ENCODE results near the gene CGA.

The CGA gene

DNA sequence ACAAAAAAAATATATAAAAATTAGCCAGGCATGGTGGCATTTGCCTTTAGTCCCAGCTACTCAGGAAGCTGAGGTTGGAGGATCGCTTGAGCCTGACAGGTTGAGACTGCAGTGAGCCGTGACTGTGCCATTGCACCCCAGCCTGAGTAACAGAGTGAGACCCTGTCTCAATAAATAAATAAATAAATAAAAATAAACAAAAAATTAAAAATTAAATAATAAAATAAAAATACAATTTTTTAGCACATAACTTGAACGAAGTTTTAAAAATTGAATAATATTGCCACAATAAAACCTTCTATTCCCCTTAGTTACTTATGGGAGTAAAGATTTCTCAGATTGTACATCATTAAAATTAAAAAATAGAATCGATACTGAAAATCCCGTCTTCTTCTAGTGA, 29.2 kb upstream of the CGA start:
- TF ChIP-seq FOXP2 (optimal IDR thresholded peaks at IDR 0.05; ENCODE audit: borderline replicate concordance, extremely low read depth, extremely low read length, insufficient read depth): no peak
- no peak for TF ChIP-seq POLR2AphosphoS5 (IDR thresholded peaks at IDR 0.05; ENCODE audit: low read depth, low read length)
- TF ChIP-seq, protein P1, sequence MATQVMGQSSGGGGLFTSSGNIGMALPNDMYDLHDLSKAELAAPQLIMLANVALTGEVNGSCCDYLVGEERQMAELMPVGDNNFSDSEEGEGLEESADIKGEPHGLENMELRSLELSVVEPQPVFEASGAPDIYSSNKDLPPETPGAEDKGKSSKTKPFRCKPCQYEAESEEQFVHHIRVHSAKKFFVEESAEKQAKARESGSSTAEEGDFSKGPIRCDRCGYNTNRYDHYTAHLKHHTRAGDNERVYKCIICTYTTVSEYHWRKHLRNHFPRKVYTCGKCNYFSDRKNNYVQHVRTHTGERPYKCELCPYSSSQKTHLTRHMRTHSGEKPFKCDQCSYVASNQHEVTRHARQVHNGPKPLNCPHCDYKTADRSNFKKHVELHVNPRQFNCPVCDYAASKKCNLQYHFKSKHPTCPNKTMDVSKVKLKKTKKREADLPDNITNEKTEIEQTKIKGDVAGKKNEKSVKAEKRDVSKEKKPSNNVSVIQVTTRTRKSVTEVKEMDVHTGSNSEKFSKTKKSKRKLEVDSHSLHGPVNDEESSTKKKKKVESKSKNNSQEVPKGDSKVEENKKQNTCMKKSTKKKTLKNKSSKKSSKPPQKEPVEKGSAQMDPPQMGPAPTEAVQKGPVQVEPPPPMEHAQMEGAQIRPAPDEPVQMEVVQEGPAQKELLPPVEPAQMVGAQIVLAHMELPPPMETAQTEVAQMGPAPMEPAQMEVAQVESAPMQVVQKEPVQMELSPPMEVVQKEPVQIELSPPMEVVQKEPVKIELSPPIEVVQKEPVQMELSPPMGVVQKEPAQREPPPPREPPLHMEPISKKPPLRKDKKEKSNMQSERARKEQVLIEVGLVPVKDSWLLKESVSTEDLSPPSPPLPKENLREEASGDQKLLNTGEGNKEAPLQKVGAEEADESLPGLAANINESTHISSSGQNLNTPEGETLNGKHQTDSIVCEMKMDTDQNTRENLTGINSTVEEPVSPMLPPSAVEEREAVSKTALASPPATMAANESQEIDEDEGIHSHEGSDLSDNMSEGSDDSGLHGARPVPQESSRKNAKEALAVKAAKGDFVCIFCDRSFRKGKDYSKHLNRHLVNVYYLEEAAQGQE (IDR thresholded peaks at IDR 0.05; ENCODE audit: insufficient read depth in 1 of 2, low read depth in 2 of 2, low read length in 2 of 2): no peak
- no peak for TF ChIP-seq TAF1 (IDR thresholded peaks at IDR 0.05; ENCODE audit: borderline replicate concordance, insufficient read depth, low read length)
- no peak for TF ChIP-seq SIN3A (IDR thresholded peaks at IDR 0.05; ENCODE audit: borderline replicate concordance, insufficient read depth, low read length)

DNA sequence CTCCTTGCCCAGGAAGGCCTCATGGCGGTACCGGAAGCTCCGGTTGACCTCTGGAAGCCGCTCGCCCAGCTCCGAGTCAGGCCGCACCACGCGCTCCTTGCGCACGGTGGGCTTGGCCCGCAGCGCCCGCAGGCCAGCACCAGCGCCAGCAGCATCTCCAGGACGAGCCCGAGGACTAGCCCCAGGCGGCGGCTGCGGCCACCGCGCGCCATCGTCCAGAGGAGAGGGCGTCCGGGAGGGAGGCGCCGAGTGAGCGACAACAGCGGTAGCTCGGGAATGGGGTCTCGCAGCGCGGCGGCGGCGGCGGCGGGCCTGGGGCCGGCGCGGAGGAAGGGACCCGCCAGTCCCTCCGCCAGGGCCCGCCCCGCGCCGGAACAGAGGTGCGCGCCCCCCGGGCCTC, 27.6 kb upstream of the CGA start:
- TF ChIP-seq, protein P1 (IDR thresholded peaks at IDR 0.05; ENCODE audit: insufficient read depth in 1 of 2, low read depth in 2 of 2, low read length in 2 of 2): no peak
- TF ChIP-seq FOXP2 (optimal IDR thresholded peaks at IDR 0.05; ENCODE audit: borderline replicate concordance, extremely low read depth, extremely low read length, insufficient read depth) (no peak), TAF1 (IDR thresholded peaks at IDR 0.05; ENCODE audit: borderline replicate concordance, insufficient read depth, low read length) (no peak), SIN3A (IDR thresholded peaks at IDR 0.05; ENCODE audit: borderline replicate concordance, insufficient read depth, low read length) (no peak), POLR2AphosphoS5 (IDR thresholded peaks at IDR 0.05; ENCODE audit: low read depth, low read length) (no peak)

DNA sequence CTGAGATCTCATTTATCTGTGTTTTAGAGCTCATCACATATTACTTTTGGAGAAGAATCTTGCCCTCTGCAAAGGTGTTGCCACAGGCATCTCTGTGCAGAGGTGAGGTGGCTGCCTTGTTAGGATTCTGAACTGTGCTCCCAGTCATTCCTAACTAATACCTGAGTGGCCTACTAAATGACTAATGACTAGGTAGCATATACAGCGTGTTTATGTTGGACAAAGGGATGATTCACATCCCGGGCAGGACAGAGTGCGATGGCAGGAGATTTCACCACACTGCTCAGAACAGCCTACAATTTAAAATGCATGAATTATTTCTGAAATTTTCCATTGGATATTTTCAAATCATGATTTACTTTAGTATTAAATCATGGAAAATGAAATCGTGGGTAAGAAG, 23.1 kb upstream of the CGA start:
- TF ChIP-seq SIN3A (IDR thresholded peaks at IDR 0.05; ENCODE audit: borderline replicate concordance, insufficient read depth, low read length): no peak
- TF ChIP-seq POLR2AphosphoS5 (IDR thresholded peaks at IDR 0.05; ENCODE audit: low read depth, low read length): no peak
- no peak for TF ChIP-seq FOXP2 (optimal IDR thresholded peaks at IDR 0.05; ENCODE audit: borderline replicate concordance, extremely low read depth, extremely low read length, insufficient read depth)
- no peak for TF ChIP-seq TAF1 (IDR thresholded peaks at IDR 0.05; ENCODE audit: borderline replicate concordance, insufficient read depth, low read length)
- TF ChIP-seq, protein P1 (IDR thresholded peaks at IDR 0.05; ENCODE audit: insufficient read depth in 1 of 2, low read depth in 2 of 2, low read length in 2 of 2): no peak

DNA sequence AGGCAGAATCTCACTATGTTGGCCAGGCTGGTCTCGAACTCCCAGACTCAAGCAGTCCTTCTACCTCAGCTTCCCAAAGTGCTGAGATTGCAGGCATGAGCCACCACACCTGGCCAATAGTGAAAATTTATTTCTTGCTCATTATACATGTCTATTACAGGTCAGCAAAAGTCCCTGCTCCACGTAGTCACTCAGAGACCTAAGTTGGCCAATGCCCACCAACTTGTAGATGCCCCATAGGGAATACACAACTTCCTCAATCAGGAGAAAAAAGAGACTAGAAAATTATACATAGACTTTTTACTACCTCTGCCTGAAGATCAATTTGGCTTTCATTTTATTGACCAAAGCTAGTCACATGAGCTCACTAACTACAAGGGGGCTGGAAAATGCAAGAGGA, 22.0 kb upstream of the CGA start:
- TF ChIP-seq SIN3A (IDR thresholded peaks at IDR 0.05; ENCODE audit: borderline replicate concordance, insufficient read depth, low read length): no peak
- no peak for TF ChIP-seq POLR2AphosphoS5 (IDR thresholded peaks at IDR 0.05; ENCODE audit: low read depth, low read length)
- TF ChIP-seq TAF1 (IDR thresholded peaks at IDR 0.05; ENCODE audit: borderline replicate concordance, insufficient read depth, low read length): no peak
- TF ChIP-seq, protein P1 (IDR thresholded peaks at IDR 0.05; ENCODE audit: insufficient read depth in 1 of 2, low read depth in 2 of 2, low read length in 2 of 2): no peak
- no peak for TF ChIP-seq FOXP2 (optimal IDR thresholded peaks at IDR 0.05; ENCODE audit: borderline replicate concordance, extremely low read depth, extremely low read length, insufficient read depth)
